Measurements from ENCODE around the gene NMNAT2.

NMNAT2 gene

DNA sequence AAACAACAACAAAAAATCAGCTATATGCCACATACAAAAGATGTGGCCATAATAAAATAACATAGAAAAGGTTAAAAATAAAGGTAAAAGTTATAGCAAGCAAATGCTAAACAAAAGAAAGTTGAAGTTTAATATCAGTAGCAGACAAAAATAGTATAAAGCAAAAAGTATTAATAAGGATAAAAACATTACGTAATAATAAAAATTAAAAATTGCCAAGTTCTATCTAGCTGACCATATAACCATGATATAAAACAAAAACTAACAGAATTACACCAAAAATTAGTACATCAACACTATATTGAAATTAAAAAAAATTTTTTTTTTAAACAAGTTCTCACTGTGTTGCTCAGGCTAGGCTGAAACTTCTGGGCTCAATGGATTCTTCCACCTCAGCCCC is 38.6 kb upstream of the NMNAT2 start:
- DNase-seq (ENCODE audit: low read depth): no peak
- H3K4me3 ChIP-seq (ENCODE audit: low read length): no peak overlapping the region
- no peak for TF ChIP-seq CTCF (conservative IDR thresholded peaks at IDR 0.05; ENCODE audit: low read length)

DNA sequence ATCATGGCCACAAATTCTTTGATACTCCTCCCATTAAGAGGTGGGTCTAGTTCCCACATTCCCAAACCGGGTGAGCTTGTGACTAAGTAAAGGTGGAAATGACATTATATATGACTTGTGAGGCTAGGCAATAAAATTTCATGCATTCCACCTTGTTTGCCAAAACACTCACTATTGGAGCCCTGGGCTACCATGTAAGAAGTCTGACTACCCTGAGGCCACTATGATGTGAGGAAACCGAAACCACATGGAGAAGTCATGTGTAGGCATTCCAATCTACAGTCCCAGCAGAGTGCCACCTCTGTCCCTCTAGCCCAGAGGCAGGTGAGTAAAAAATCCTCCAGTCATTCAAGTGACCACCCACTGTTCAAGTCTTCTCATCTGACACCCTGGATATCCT is 36.2 kb upstream of the NMNAT2 start:
- TF ChIP-seq CTCF (conservative IDR thresholded peaks at IDR 0.05; ENCODE audit: low read length): no peak
- DNase-seq (ENCODE audit: low read depth): peak; percentile 32
- no peak overlapping the region for H3K4me3 ChIP-seq (ENCODE audit: low read length)

GRCh38 chr1:183450093-183450492 is 31.9 kb upstream of the NMNAT2 start:
- H3K4me3 ChIP-seq (ENCODE audit: low read length): no peak overlapping the region
- DNase-seq (ENCODE audit: low read depth): no peak
- TF ChIP-seq CTCF (conservative IDR thresholded peaks at IDR 0.05; ENCODE audit: low read length): no peak

DNA sequence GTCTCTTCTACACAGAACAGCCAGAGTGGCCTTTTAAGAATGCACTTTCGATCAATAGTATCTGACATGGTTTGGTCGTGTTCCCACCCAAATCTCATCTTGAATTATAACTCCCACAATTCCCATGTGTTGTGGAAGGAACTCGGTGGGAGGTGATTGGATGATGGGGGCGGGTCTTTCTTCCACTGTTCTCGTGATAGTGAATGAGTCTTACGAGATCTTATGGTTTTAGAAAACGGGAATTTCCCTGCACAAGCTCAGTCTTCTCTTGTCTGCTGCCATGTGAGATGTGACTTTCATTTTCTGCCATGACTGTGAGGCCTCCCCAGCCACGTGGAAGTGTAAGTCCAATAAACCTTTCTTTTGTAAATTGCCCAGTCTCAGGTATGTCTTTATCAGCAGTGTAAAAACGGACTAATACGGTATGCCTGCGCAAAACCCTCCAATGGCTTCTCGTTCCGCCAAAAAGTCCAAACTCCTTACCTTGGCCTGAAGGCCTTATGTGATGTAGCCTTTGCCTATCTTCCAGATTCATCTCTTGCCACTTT is 31.1 kb upstream of the NMNAT2 start:
- no peak for DNase-seq (ENCODE audit: low read depth)
- H3K4me3 ChIP-seq (ENCODE audit: low read length): no peak overlapping the region
- TF ChIP-seq CTCF (conservative IDR thresholded peaks at IDR 0.05; ENCODE audit: low read length): no peak

GRCh38 chr1:183444243-183444642 is 26.1 kb upstream of the NMNAT2 start:
- DNase-seq (ENCODE audit: low read depth): peak; percentile 20
- no peak overlapping the region for H3K4me3 ChIP-seq (ENCODE audit: low read length)
- no peak for TF ChIP-seq CTCF (conservative IDR thresholded peaks at IDR 0.05; ENCODE audit: low read length)

GRCh38 chr1:183443466-183443865 is 25.3 kb upstream of the NMNAT2 start:
- TF ChIP-seq CTCF (conservative IDR thresholded peaks at IDR 0.05; ENCODE audit: low read length): no peak
- DNase-seq (ENCODE audit: low read depth): no peak
- H3K4me3 ChIP-seq (ENCODE audit: low read length): no peak overlapping the region

DNA sequence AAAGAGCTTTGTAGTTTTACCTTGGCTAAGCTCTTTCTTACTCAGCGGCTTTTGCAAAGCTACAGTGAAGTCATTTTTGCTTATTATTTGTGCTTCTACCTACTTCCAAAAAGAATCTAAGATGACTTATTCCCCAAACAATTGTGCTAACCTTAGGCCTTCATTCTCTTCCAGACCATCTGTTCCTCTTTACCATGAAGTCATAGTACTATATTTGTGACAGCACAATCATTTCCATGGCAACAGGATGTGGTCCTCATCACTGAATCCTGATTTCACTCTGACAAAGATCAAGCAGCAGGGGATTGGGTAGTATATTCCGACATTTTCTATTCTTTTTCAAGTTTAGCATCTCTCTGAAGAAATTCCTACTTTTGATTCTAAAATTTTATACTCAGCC is 24.8 kb upstream of the NMNAT2 start:
- no peak overlapping the region for H3K4me3 ChIP-seq (ENCODE audit: low read length)
- no peak for DNase-seq (ENCODE audit: low read depth)
- no peak for TF ChIP-seq CTCF (conservative IDR thresholded peaks at IDR 0.05; ENCODE audit: low read length)

Measured in AG10803 (cell line).